ENCODE measurements around the gene FZD4. TPM values are rescaled to one million over a fixed set of nuclear protein-coding genes. Genes with fewer than 3 reads are reported as not detected.
"Not testable (repeated sequence)": the region's sequence is repeated elsewhere in the genome, so short reads cannot be mapped to it uniquely, and the experiment has no call there.

The FZD4 gene
- total RNA-seq, 2 experiments from 2014 or later = 0.14 to 0.21 TPM

DNA sequence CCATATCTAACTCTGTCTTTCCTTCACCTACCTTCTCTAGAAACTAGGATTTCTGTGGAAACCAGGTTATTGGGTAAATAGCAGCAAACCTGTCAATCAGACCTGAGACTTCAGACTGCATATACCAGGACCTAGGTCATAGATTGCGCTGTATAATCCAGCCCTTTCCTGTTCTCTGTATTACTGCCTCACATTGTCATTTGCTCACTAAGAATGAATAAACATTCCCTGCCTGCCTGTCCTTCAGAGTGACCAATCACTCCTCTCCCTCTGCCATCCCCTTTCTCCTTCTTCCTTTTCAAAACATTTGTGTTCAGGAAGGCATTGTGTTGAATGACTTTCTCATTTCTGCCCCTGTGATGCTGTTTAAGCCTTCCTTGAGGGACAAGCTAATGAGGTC, 14.1 kb upstream of the FZD4 start:
- Mint-ChIP-seq H3K27me3 (peaks cover 20% of the 10 kb centered on the region), H3K9me3 (ENCODE audit: low read depth) (peaks cover 11% of the 10 kb centered on the region), H3K4me3 (no peak overlapping the region), H3K4me1 (no peaks in the 10 kb centered on the region), H3K27ac (no peak overlapping the region), H3K36me3 (ENCODE audit: low read depth) (no peaks in the 10 kb centered on the region)
- ATAC-seq (no peak), DNase-seq (no peak)
- ChIA-PET POLR2A (no interaction called here), CTCF (interaction anchor here (1.1 kb wide), 1 partner anchor 31 kb away, joined by 4 read pairs; no protein-coding TSS in a partner anchor)
- intact Hi-C loops (cut with DNase I, micrococcal nuclease) = no loop called here

DNA sequence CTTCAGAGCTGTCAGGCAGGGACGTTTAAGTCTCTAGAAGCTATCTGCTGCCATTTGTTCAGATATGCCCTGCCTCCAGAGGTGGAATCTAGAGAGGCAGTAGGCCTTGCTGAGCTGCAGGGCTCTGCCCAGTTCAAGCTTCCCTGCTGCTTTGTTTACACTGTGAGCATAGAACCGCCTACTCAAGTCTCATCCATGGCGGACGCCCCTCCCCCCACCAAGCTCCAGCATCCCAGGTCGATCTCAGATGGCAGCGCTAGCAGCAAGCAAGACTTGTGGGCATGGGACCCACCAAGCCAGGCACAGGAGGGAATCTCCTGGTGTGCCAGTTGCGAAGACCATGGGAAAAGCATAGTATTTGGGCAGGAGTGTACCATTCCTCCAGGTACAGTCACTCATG, 12.4 kb upstream of the FZD4 start:
- CTCF ChIA-PET; POLR2A ChIA-PET; ATAC-seq; DNase-seq; H3K4me1 Mint-ChIP-seq; intact Hi-C loops (cut with DNase I, micrococcal nuclease); H3K27ac Mint-ChIP-seq; H3K4me3 Mint-ChIP-seq; H3K36me3 Mint-ChIP-seq (ENCODE audit: low read depth); H3K9me3 Mint-ChIP-seq (ENCODE audit: low read depth): not testable (repeated sequence)
- peaks cover 21% of the 10 kb centered on the region for H3K27me3 Mint-ChIP-seq

DNA sequence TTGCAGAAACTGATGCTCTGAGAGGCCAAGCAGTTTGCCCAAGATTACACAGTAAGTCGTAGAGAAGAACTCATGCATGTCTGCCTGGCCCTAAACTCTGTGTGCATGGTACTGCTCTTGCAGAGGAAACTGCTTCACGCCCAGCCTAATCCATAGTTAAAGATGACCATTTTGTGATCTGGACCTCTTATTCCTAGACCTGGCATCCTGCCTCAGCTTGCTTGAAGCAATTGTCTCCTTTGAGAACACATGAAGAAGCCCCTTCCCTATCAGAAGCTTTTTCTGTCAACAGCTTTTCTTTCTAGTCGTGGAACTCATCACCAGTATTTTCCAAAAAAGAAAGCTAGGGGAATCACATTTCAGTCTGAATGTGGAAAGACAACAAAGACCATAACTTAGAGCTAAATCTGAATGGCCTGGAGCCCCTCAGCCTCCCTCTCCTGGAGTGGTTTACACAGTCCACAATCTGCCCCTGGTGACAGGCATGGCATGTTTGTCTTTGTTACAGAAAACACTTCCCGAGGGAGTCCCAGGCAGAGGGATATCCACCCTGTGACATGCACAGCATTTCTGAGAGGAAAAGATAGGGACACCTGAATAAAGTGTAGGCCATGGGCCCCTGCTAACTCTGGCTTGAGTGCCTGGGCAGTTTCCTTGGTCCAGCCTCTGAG, 2.9 kb upstream of the FZD4 start:
- ATAC-seq (no peak), DNase-seq (no peak)
- CTCF ChIA-PET = interaction anchor here (1.0 to 3.3 kb wide), 2 partner anchors 19 to 24 kb away, joined by 3 to 17 read pairs; no protein-coding TSS in a partner anchor
- Mint-ChIP-seq H3K4me3 (no peak overlapping the region), H3K9me3 (ENCODE audit: low read depth) (no peaks in the 10 kb centered on the region), H3K4me1 (peaks cover 12% of the 10 kb centered on the region), H3K27me3 (peaks cover 51% of the 10 kb centered on the region), H3K36me3 (ENCODE audit: low read depth) (no peaks in the 10 kb centered on the region), H3K27ac (no peak overlapping the region)
- POLR2A ChIA-PET = no interaction called here
- intact Hi-C loops (cut with DNase I, micrococcal nuclease) = no loop called here

- DNase-seq (no peak), ATAC-seq (no peak)
- H3K27ac Mint-ChIP-seq = no peak overlapping the region
- peaks cover 12% of the 10 kb centered on the region for H3K4me1 Mint-ChIP-seq
- H3K4me3 Mint-ChIP-seq = no peak overlapping the region
- H3K36me3 Mint-ChIP-seq (ENCODE audit: low read depth) = no peaks in the 10 kb centered on the region
- no peaks in the 10 kb centered on the region for H3K9me3 Mint-ChIP-seq (ENCODE audit: low read depth)
- intact Hi-C loops (cut with DNase I, micrococcal nuclease) = no loop called here
- POLR2A ChIA-PET = no interaction called here
- CTCF ChIA-PET = interaction anchor here (1.0 kb wide), 1 partner anchor 39 kb away, joined by 4 read pairs; no protein-coding TSS in a partner anchor
- peaks cover 48% of the 10 kb centered on the region for H3K27me3 Mint-ChIP-seq
Measured at GRCh38 chr11:86956905-86957195, 1.7 kb upstream of the FZD4 start.

GRCh38 chr11:86955111-86955360, 159 bp downstream of the FZD4 start:
- ATAC-seq = peak; percentile 6
- intact Hi-C loops (cut with DNase I, micrococcal nuclease) = no loop called here
- Mint-ChIP-seq H3K27me3 (peaks cover 50% of the 10 kb centered on the region), H3K36me3 (ENCODE audit: low read depth) (no peaks in the 10 kb centered on the region), H3K27ac (no peak overlapping the region), H3K4me3 (no peak overlapping the region), H3K9me3 (ENCODE audit: low read depth) (no peaks in the 10 kb centered on the region), H3K4me1 (peaks cover 12% of the 10 kb centered on the region)
- ChIA-PET CTCF (interaction anchor here (0.7 to 3.6 kb wide), 5 partner anchors 8 to 179 kb away, joined by 3 to 18 read pairs (median 3); no protein-coding TSS in a partner anchor), POLR2A (no interaction called here)
- DNase-seq = no peak

DNA sequence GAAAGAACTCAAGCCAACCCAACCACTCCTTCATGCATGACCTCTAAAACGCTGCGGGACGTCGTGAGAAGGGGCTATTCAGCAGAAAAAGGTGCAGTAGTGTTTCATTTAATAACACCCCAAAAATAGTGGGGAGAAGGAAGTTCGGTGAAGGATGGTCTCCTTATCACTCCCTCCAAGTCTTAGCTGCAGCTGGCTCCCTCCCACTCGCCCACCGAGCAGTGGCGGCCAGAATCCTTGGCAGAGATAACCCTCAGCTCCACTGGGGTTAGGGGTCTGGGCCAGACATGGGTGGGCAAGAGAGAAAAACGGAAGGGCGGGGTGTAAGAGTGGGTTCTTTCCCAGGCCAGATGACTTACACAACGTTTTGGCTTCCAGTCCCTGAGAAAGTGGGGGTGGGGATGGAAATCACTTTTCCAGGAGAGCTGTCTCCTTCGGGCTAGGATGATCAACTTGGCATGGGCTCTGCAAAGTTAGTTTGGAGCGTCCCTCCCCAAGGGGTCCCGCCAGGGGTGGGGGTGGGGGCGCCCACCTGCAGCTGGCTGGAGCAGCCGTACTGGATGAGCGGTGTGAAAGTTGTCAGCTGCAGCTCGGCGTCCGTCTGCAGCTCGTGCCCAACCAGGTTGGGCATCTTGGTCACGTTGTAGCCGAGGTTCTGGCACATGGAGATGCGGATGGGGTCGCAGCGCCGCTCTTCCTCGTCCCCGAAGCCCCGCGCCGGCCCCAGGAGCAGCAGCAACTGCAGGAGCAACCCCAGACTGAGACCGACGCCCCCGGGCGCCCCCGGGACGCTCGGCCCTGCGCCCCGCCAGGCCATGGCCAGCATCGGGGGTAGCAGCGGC, 705 bp downstream of the FZD4 start:
- peaks cover 12% of the 10 kb centered on the region for H3K4me1 Mint-ChIP-seq
- no peak for ATAC-seq
- CTCF ChIA-PET = interaction anchor here (0.8 to 3.6 kb wide), 4 partner anchors 8 to 84 kb away, joined by 3 to 18 read pairs (median 5); no protein-coding TSS in a partner anchor
- H3K36me3 Mint-ChIP-seq (ENCODE audit: low read depth) = no peaks in the 10 kb centered on the region
- intact Hi-C loops (cut with DNase I, micrococcal nuclease) = no loop called here
- POLR2A ChIA-PET = no interaction called here
- no peak overlapping the region for H3K27ac Mint-ChIP-seq
- peak overlapping the region; percentile 49 for H3K4me3 Mint-ChIP-seq
- peaks cover 49% of the 10 kb centered on the region for H3K27me3 Mint-ChIP-seq
- H3K9me3 Mint-ChIP-seq (ENCODE audit: low read depth) = no peaks in the 10 kb centered on the region
- peak; percentile 12 for DNase-seq

DNA sequence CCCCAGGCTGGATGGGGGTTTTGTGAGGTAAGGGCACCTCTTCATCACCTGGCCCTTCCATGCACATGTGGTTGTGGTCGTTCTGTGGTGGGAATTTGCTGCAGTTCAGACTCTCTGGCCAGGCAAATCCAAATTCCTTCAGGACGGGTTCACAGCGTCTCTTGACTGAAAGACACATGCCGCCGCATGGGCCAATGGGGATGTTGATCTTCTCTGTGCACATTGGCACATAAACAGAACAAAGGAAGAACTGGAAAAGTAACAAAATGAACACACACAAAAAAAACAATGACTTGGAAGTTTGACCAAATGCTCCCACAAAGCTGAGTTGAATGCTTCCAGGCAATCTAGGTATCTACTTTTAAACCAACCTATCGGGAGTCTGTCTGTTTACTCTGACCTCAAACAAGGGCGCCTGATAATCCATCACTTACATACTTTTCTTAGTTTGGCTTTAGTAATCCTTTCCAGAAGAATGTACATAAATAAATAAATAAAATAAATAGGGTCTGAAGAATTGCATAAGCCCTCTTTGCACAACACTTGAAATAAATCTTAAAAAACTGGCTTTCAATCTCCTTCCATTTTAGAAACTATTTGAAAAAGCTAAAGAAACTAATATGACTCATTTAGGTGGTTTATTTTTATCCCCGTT, 2.8 kb downstream of the FZD4 start:
- CTCF ChIA-PET = interaction anchor here (1.0 to 3.6 kb wide), 2 partner anchors 13 to 24 kb away, joined by 5 to 18 read pairs; no protein-coding TSS in a partner anchor
- no peaks in the 10 kb centered on the region for H3K9me3 Mint-ChIP-seq (ENCODE audit: low read depth)
- H3K4me3 Mint-ChIP-seq = no peak overlapping the region
- DNase-seq (no peak), ATAC-seq (no peak)
- intact Hi-C loops (cut with DNase I, micrococcal nuclease) = no loop called here
- no peak overlapping the region for H3K27ac Mint-ChIP-seq
- no peaks in the 10 kb centered on the region for H3K36me3 Mint-ChIP-seq (ENCODE audit: low read depth)
- peaks cover 42% of the 10 kb centered on the region for H3K27me3 Mint-ChIP-seq
- peaks cover 12% of the 10 kb centered on the region for H3K4me1 Mint-ChIP-seq
- POLR2A ChIA-PET = no interaction called here

GRCh38 chr11:86951706-86952105, 3.5 kb downstream of the FZD4 start:
- peaks cover 38% of the 10 kb centered on the region for H3K27me3 Mint-ChIP-seq

DNA sequence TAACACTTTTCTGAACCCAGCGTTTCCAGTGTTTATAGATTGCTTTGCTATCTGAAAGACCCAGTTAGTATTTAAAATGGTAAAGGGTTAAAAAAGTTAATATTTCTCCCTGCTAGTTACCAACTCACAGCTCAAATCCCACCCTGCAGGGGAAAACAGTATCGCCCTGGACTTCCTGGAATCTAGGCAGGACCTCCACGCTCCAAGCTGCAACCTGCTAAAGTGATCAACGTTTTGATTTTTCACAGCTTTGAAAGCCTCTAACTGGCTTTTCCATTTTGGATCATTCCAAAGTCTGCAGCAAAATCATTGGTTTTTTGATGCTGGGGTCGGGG, 4.6 kb downstream of the FZD4 start:
- intact Hi-C loops (cut with DNase I, micrococcal nuclease) = no loop called here
- ChIA-PET POLR2A (no interaction called here), CTCF (interaction anchor here (2.2 kb wide), 1 partner anchor 12 kb away, joined by 11 read pairs; no protein-coding TSS in a partner anchor)
- H3K4me3 Mint-ChIP-seq = no peak overlapping the region
- H3K36me3 Mint-ChIP-seq (ENCODE audit: low read depth) = no peaks in the 10 kb centered on the region
- no peak overlapping the region for H3K27ac Mint-ChIP-seq
- DNase-seq = no peak
- no peaks in the 10 kb centered on the region for H3K9me3 Mint-ChIP-seq (ENCODE audit: low read depth)
- no peak for ATAC-seq
- H3K4me1 Mint-ChIP-seq = peaks cover 8% of the 10 kb centered on the region
- peaks cover 28% of the 10 kb centered on the region for H3K27me3 Mint-ChIP-seq

More at GRCh38 chr11:86951706-86952105, 3.5 kb downstream of the FZD4 start:
- Mint-ChIP-seq H3K36me3 (ENCODE audit: low read depth) (no peaks in the 10 kb centered on the region), H3K4me3 (no peak overlapping the region), H3K27ac (no peak overlapping the region), H3K4me1 (peaks cover 12% of the 10 kb centered on the region), H3K9me3 (ENCODE audit: low read depth) (no peaks in the 10 kb centered on the region)
- ATAC-seq (no peak), DNase-seq (no peak)
- ChIA-PET CTCF (no interaction called here), POLR2A (no interaction called here)
- intact Hi-C loops (cut with DNase I, micrococcal nuclease) = no loop called here

- POLR2A ChIA-PET = no interaction called here
- ATAC-seq (no peak), DNase-seq (no peak)
- H3K27me3 Mint-ChIP-seq = peaks cover 27% of the 10 kb centered on the region
- H3K36me3 Mint-ChIP-seq (ENCODE audit: low read depth) = no peaks in the 10 kb centered on the region
- intact Hi-C loops (cut with DNase I, micrococcal nuclease) = no loop called here
- H3K4me1 Mint-ChIP-seq = peaks cover 7% of the 10 kb centered on the region
- no peak overlapping the region for H3K4me3 Mint-ChIP-seq
- CTCF ChIA-PET = interaction anchor here (2.2 kb wide), 1 partner anchor 11 kb away, joined by 11 read pairs; no protein-coding TSS in a partner anchor
- no peaks in the 10 kb centered on the region for H3K9me3 Mint-ChIP-seq (ENCODE audit: low read depth)
- no peak overlapping the region for H3K27ac Mint-ChIP-seq
Measured at GRCh38 chr11:86949995-86950660, 5.1 kb downstream of the FZD4 start.

- ChIA-PET POLR2A (no interaction called here), CTCF (interaction anchor here (0.7 to 2.2 kb wide), 3 partner anchors 10 to 368 kb away, joined by 3 to 11 read pairs (median 3); no protein-coding TSS in a partner anchor)
- no peaks in the 10 kb centered on the region for H3K9me3 Mint-ChIP-seq (ENCODE audit: low read depth)
- intact Hi-C loops (cut with DNase I, micrococcal nuclease) = no loop called here
- H3K4me1 Mint-ChIP-seq = no peaks in the 10 kb centered on the region
- H3K27me3 Mint-ChIP-seq = peaks cover 16% of the 10 kb centered on the region
- ATAC-seq = no peak
- H3K4me3 Mint-ChIP-seq = no peak overlapping the region
- DNase-seq = no peak
- no peak overlapping the region for H3K27ac Mint-ChIP-seq
- no peaks in the 10 kb centered on the region for H3K36me3 Mint-ChIP-seq (ENCODE audit: low read depth)
Measured at GRCh38 chr11:86948733-86949132, 6.5 kb downstream of the FZD4 start.
